Measurements from ENCODE around the gene ZAP70.

Gene ZAP70

DNA sequence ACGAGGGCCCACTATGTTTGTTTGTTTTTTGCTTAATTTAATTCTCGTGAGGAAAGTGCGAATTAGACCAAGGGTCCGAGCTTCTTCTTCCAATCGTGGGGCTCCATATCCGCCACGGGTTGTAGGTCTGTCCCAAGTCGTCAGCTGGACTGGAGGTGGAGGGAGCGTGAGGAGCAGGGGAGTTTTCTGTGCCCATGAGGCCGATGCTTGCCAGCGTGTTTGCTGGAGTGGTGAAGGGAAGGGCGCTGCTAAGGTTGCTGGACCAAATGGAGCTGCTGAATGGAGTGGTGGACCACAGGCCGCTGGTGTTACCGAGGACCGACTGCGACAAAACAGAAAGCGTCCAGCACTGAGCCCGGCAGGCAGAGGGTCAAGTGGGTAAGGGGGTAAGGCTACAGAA, 43.7 kb downstream of the ZAP70 start:
- Mint-ChIP-seq H3K9me3 (no peaks in the 10 kb centered on the region), H3K4me3 (no peak overlapping the region), H3K4me1 (peaks cover 19% of the 10 kb centered on the region), H3K27ac (no peak overlapping the region), H3K27me3 (no peaks in the 10 kb centered on the region), H3K36me3 (ENCODE audit: low read depth) (peaks cover 9% of the 10 kb centered on the region)
- DNase-seq = no peak
- no peak for ATAC-seq

GRCh38 chr2:97758131-97758705, 44.8 kb downstream of the ZAP70 start:
- Mint-ChIP-seq H3K9me3 (no peaks in the 10 kb centered on the region), H3K4me1 (peaks cover 21% of the 10 kb centered on the region), H3K27ac (no peak overlapping the region), H3K27me3 (no peaks in the 10 kb centered on the region), H3K36me3 (ENCODE audit: low read depth) (peaks cover 10% of the 10 kb centered on the region), H3K4me3 (no peak overlapping the region)
- ATAC-seq (no peak), DNase-seq (no peak)

DNA sequence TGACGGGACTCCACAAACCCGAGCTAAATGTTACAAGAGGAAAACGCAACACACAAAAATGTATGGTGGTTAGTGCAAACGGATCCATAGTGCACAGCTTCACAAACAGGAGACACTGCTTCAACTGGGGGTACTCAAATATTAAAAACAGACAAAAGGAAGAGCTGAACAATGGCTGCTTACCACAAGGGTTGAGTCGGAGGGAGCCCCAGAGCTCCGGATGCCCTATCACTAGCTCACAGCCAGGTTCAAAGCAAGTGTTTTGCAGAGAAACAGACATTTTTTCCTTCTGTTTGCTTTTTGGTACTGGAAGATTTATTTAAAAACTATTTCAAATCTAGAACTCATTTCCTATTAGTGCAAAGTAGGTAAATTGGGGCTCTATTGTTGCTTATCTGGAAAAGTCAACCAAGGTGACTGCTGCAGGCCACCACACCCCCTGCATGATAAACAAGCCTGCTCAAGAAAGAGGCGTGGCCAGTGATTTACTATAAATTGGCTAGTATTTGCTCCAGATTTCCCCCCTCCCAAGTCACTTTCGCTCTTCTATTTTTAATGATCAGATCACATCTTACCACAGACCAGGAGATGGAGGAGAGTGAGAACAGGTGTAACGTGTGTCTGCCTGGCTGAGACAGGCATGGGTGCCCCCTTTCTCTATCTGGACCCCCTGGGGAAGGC, 46.5 kb downstream of the ZAP70 start:
- Mint-ChIP-seq H3K4me3 (no peak overlapping the region), H3K36me3 (ENCODE audit: low read depth) (peaks cover 18% of the 10 kb centered on the region), H3K4me1 (peaks cover 21% of the 10 kb centered on the region), H3K27me3 (no peaks in the 10 kb centered on the region), H3K27ac (peak overlapping the region; percentile 57), H3K9me3 (no peaks in the 10 kb centered on the region)
- ATAC-seq = no peak
- no peak for DNase-seq

GRCh38 chr2:97760480-97761049, 47.2 kb downstream of the ZAP70 start:
- Mint-ChIP-seq H3K36me3 (ENCODE audit: low read depth) (peaks cover 18% of the 10 kb centered on the region), H3K27ac (peak overlapping the region; percentile 50)
- ATAC-seq = no peak

GRCh38 chr2:97761192-97761591, 47.8 kb downstream of the ZAP70 start:
- ATAC-seq = peak; percentile 63
- Mint-ChIP-seq H3K9me3 (no peaks in the 10 kb centered on the region), H3K4me3 (peak overlapping the region; percentile 23), H3K27me3 (no peaks in the 10 kb centered on the region), H3K27ac (peak overlapping the region; percentile 50), H3K36me3 (ENCODE audit: low read depth) (peaks cover 21% of the 10 kb centered on the region), H3K4me1 (peaks cover 21% of the 10 kb centered on the region)
- DNase-seq = peak; percentile 40

More at GRCh38 chr2:97760480-97761049, 47.2 kb downstream of the ZAP70 start:
- Mint-ChIP-seq H3K27me3 (no peaks in the 10 kb centered on the region), H3K4me1 (peaks cover 21% of the 10 kb centered on the region), H3K4me3 (peak overlapping the region; percentile 23), H3K9me3 (no peaks in the 10 kb centered on the region)
- DNase-seq = no peak

DNA sequence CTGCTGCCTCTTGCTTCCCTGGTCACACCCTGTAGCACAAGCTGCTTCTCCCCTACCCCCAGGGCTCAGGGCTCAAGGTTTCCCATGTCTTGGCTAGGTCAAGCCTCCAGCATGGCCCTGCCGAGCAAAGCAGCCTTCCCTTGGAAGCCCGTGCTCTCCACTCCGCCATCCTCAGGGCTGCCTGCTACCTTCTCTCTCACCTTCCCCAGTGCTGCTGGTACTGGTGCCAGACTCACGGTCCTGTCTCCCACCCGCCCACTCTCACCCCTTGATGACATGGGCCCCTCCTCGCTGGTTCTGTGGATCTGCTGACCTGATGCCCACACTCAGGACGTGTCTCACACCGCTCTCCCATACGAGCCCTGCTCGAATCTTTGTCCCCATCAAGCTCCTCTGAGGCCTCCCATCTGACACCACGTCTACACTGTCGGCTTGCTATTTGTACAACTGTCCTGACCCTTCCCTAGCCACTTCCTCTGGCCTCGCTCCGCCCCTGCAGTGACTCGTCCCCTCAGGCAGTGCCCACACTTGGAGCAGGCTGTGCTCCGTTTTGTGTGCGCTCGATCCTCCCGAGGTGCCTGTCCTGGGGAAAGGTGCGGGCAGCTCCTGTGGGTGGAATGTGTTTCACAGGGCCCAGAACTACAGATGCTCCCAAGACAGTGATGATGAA, 49.9 kb downstream of the ZAP70 start:
- Mint-ChIP-seq H3K4me1 (peaks cover 23% of the 10 kb centered on the region), H3K36me3 (ENCODE audit: low read depth) (peaks cover 26% of the 10 kb centered on the region), H3K9me3 (no peaks in the 10 kb centered on the region), H3K27me3 (no peaks in the 10 kb centered on the region), H3K27ac (no peak overlapping the region), H3K4me3 (no peak overlapping the region)
- ATAC-seq = no peak
- no peak for DNase-seq

DNA sequence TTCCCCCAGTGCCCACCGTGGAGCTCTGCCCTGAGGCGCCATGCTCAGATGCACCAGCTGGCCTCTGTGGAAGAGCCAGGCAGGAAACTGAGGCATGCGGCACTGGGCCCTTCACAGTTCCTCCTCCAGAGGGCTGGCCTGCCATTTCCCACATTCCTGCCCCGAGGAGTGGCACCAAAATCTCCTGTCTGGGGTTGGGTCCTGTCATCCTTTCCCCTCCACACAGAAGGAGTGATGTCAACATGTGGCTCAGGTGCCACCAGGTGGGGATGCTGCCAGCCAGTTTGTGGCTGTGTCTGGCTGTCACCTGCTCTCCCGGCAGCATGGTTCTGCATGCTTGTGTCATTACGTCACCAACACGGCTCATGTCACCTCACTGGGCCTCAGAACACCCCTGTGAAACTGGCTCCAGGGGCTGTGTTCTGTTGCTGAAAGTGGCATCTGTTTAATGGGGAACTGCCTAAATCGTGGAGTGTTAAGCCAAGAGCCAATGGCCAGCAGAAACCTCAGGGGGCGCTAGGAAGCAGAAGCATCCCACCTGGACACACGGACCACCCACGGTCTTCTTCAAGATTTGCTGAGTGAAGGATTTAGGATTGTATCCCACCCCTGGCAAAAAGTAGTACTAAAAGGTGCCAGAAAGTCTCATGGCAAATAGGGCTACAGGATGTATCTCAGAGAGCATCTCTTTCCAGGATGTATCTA, 51.3 kb downstream of the ZAP70 start:
- no peak for DNase-seq
- Mint-ChIP-seq H3K4me3 (no peak overlapping the region), H3K4me1 (peaks cover 21% of the 10 kb centered on the region), H3K9me3 (no peaks in the 10 kb centered on the region), H3K27ac (no peak overlapping the region), H3K27me3 (no peaks in the 10 kb centered on the region), H3K36me3 (ENCODE audit: low read depth) (peaks cover 23% of the 10 kb centered on the region)
- ATAC-seq = no peak

GRCh38 chr2:97765933-97766332, 52.6 kb downstream of the ZAP70 start:
- no peak for DNase-seq
- ATAC-seq = no peak
- Mint-ChIP-seq H3K36me3 (ENCODE audit: low read depth) (peaks cover 25% of the 10 kb centered on the region), H3K4me1 (peaks cover 10% of the 10 kb centered on the region), H3K27ac (no peak overlapping the region), H3K9me3 (no peaks in the 10 kb centered on the region), H3K27me3 (no peaks in the 10 kb centered on the region), H3K4me3 (no peak overlapping the region)

DNA sequence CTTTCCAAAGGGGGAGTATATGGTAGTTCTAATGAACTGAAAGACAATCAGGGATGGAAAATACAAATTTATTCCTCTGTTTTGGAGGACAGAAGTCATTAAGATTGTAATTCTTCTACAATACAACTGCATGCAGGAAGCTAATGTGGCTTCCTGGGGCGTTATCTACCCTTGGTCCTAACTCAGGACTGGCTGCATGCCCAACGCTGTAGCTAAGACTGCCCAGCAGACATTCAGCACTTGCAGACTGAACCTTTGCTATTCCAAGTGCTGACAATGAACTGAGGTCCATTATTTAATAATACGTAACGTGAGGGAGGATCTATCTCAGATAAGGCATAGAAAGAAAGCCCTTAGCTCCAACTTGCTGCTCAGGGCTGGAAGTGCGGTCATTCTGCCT, 53.2 kb downstream of the ZAP70 start:
- Mint-ChIP-seq H3K9me3 (no peaks in the 10 kb centered on the region), H3K27ac (no peak overlapping the region), H3K4me3 (no peak overlapping the region), H3K36me3 (ENCODE audit: low read depth) (peaks cover 25% of the 10 kb centered on the region), H3K27me3 (no peaks in the 10 kb centered on the region), H3K4me1 (peaks cover 9% of the 10 kb centered on the region)
- ATAC-seq = no peak
- DNase-seq = no peak

GRCh38 chr2:97769308-97769707, 55.9 kb downstream of the ZAP70 start:
- no peak overlapping the region for H3K27ac Mint-ChIP-seq
- ATAC-seq (no peak), DNase-seq (no peak)
- peaks cover 13% of the 10 kb centered on the region for H3K36me3 Mint-ChIP-seq (ENCODE audit: low read depth)
- peaks cover 2% of the 10 kb centered on the region for H3K4me1 Mint-ChIP-seq
- H3K27me3 Mint-ChIP-seq = no peaks in the 10 kb centered on the region
- no peak overlapping the region for H3K4me3 Mint-ChIP-seq
- no peaks in the 10 kb centered on the region for H3K9me3 Mint-ChIP-seq

GRCh38 chr2:97769711-97770110, 56.3 kb downstream of the ZAP70 start:
- peaks cover 16% of the 10 kb centered on the region for H3K36me3 Mint-ChIP-seq (ENCODE audit: low read depth)
- H3K9me3 Mint-ChIP-seq = no peaks in the 10 kb centered on the region
- no peak overlapping the region for H3K4me3 Mint-ChIP-seq
- H3K27ac Mint-ChIP-seq = no peak overlapping the region
- H3K27me3 Mint-ChIP-seq = no peaks in the 10 kb centered on the region
- peaks cover 2% of the 10 kb centered on the region for H3K4me1 Mint-ChIP-seq
- no peak for ATAC-seq
- DNase-seq = no peak

GRCh38 chr2:97770445-97770844, 57.1 kb downstream of the ZAP70 start:
- Mint-ChIP-seq H3K27me3 (no peaks in the 10 kb centered on the region), H3K4me1 (peaks cover 2% of the 10 kb centered on the region), H3K36me3 (ENCODE audit: low read depth) (peaks cover 18% of the 10 kb centered on the region), H3K27ac (no peak overlapping the region), H3K9me3 (no peaks in the 10 kb centered on the region), H3K4me3 (no peak overlapping the region)
- DNase-seq = no peak
- no peak for ATAC-seq

- Mint-ChIP-seq H3K36me3 (ENCODE audit: low read depth) (peaks cover 15% of the 10 kb centered on the region), H3K4me1 (no peaks in the 10 kb centered on the region), H3K27me3 (no peaks in the 10 kb centered on the region), H3K9me3 (no peaks in the 10 kb centered on the region), H3K4me3 (no peak overlapping the region), H3K27ac (no peak overlapping the region)
- no peak for DNase-seq
- no peak for ATAC-seq
These were observed 61.0 kb downstream of the ZAP70 start for GRCh38 chr2:97774425-97774824.

GRCh38 chr2:97775074-97775473, 61.7 kb downstream of the ZAP70 start:
- H3K4me3 Mint-ChIP-seq = no peak overlapping the region
- no peaks in the 10 kb centered on the region for H3K27me3 Mint-ChIP-seq
- peaks cover 15% of the 10 kb centered on the region for H3K36me3 Mint-ChIP-seq (ENCODE audit: low read depth)
- H3K9me3 Mint-ChIP-seq = no peaks in the 10 kb centered on the region
- H3K27ac Mint-ChIP-seq = no peak overlapping the region
- no peaks in the 10 kb centered on the region for H3K4me1 Mint-ChIP-seq
- ATAC-seq (no peak), DNase-seq (no peak)
